GM10266 (cell line): ENCODE results near the gene GNG12.
"Not testable (repeated sequence)": the region's sequence is repeated elsewhere in the genome, so short reads cannot be mapped to it uniquely, and the experiment has no call there.

Experiments
- DNase-seq: peaks from one replicate; pipeline ENCODE4 v3.0.0; 2012; ENCODE audit errors: extremely low spot score
- TF ChIP-seq, protein P1 (sequence below): IDR thresholded peaks from 2 replicates; pipeline ENCODE4 v1.5.1; 2012; ENCODE audit warnings: mild to moderate bottlenecking, low read depth; ENCODE audit not compliant: control insufficient read depth, insufficient read depth; ENCODE audit errors: missing control alignments

GNG12 gene

DNA sequence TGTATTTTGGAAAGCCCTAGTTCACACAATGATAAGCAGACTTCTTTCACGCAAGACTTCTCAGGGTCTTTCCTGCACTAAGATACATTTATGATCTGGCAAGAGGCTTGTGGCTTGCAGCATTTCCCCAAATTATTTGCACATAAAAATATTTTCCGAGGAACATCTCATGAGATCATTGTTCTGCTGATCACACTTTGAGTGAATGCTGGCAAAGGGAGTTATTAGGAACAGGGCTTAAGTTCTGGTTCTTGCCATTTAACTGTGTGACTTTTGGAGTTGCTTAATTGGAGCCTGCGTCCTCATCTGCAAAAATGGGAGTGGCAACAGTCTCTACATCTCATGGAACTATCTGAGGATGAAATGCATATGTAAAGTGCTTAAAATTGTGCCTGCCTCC is 98.1 kb downstream of the GNG12 start:
- no peak for DNase-seq
- TF ChIP-seq, protein P1, sequence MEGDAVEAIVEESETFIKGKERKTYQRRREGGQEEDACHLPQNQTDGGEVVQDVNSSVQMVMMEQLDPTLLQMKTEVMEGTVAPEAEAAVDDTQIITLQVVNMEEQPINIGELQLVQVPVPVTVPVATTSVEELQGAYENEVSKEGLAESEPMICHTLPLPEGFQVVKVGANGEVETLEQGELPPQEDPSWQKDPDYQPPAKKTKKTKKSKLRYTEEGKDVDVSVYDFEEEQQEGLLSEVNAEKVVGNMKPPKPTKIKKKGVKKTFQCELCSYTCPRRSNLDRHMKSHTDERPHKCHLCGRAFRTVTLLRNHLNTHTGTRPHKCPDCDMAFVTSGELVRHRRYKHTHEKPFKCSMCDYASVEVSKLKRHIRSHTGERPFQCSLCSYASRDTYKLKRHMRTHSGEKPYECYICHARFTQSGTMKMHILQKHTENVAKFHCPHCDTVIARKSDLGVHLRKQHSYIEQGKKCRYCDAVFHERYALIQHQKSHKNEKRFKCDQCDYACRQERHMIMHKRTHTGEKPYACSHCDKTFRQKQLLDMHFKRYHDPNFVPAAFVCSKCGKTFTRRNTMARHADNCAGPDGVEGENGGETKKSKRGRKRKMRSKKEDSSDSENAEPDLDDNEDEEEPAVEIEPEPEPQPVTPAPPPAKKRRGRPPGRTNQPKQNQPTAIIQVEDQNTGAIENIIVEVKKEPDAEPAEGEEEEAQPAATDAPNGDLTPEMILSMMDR, result no peak

DNA sequence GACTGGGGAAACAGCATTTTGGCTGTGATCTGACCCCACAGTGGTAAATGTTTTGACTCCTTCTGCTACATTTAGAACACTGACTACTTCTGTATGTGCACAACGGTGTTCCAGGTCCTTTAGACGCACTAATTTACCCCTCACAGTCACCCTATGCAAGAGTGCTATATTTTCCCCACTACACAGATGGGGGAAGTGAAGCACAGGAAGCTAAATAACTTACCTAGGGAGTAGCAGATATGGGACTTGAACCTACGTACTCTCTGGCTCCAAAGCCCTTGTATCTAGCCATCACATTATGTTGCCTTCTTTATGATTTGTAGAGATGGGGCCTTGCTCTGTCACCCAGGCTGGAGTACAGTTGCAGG is 99.0 kb downstream of the GNG12 start:
- no peak for DNase-seq
- TF ChIP-seq, protein P1, result no peak

DNA sequence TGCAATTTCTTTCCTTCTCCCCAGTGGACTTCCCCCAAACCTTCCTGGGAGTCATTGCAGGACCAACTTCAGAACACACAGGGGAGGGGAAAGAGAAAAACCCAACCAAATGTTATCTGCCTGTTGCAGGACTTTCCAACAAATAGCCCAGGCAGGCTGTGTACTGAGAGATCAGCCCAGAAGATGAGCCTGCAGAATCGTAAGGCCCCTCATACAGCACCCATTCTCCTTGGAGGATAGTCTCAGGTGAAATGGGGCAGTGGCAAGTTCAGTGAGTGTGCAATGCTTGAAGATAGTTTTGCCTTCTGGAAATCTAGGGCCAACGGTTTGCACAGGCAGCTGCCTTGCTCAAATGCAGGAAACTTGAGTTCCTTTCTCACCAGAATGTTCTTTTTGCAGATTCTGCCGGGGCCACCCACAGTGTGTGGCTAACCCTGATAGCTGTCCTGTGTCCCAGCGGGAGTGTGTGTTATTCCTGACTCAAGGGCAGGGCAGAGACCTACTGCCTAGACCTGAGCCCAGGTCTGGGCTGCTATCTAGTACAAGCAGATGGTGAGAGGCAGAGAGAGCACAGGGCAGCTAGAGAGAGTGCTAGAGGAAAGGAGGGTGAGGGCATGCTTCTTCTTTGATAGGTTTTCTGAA is 99.5 kb downstream of the GNG12 start:
- TF ChIP-seq, protein P1, result no peak

DNA sequence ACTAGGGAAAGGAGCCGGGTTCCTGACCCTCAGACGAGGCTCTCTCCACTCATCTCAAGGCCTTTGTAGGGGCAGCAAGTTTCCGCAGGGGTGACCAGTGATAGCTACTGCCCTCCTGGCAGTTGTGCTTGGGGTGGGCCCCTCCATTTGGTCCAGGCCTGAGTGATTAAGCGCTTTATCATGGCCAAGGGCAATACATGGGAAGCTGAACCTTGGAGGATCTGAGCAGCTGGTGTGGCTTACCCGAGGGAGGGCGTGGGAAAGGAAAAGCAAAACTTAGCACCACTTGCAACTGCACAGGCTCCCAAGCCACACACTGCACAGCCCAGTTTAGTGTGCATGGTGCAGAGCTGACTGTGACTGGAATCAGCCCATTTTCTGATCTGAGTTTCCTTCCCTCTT is 100.5 kb downstream of the GNG12 start:
- TF ChIP-seq, protein P1, result no peak
- peak; percentile 27 for DNase-seq

More for the DNA sequence above, 99.5 kb downstream of the GNG12 start:
- no peak for DNase-seq

DNA sequence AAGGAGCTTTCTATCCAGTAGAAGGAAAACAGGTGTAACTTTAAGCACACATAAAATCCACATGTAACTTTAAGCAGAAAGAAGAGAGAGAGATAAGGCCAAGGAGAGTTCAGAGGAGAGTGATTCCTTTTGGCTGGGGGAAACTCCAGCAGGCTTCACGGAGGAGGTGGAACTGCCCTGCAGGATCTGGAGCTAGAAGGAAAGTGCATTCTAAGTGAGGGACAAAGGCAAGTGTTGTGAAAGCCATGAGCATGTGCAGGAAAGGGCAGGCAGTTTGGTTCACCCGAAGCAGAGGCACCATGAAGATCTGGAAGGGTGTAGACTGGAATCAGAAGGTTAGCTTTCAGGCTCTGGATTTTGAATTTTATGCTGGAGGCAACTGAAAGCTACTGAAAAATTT is 101.9 kb downstream of the GNG12 start:
- TF ChIP-seq, protein P1, result no peak
- DNase-seq, result no peak

DNA sequence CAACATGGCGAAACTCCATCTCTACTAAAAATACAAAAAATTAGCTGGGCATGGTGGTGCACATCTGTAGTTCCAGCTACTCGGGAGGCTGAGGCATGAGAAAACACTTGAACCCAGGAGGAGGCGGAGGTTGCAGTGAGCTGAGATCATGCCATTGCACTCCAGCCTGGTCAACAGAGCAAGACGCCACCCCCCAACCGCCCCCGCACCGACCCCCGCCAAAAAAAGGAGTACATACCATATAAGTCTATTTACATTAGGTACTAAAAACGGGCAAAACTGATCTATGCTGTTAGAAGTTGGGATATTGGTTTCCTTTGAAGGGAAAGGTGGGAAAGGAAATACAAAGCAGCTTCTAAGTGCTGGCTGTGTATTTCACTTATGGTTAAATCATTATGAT is 103.0 kb downstream of the GNG12 start:
- DNase-seq, result not testable (repeated sequence)

DNA sequence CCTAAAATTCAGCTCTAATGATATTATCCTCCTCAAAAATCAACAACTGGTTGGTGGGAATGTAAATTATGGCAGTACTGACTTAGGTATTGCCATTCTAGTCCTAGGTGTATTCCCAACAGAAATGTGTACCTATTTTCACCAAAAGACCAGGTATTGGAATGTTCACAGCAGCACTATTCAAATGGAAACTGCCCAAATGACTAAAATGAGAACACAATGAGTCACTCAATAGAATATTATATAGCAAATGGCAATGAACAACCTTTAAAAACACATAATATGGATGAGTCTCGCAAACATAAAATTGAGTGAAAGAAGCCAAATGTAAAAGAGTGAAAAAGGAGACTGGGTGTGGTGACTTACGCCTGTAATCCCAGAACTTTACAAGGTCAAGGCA is 103.4 kb downstream of the GNG12 start:
- TF ChIP-seq, protein P1, result no peak
- DNase-seq, result no peak

DNA sequence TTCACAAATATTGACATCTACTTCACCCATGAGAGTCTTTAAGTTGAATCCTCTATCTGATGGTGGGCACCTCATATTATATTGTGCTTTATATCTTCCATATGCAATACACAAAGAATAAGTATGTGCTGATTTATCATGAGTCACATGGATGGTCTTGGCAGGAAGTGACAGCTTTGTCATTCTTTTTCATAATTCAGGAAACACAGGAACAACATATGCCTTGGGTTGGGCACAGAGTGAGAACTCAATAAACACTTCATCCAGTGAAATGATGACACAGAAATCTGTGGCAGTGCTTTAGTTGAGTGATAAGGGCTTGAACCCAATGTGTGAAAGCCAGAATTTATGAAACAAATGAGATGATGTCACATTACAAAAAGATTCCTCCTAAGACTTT is 107.0 kb downstream of the GNG12 start:
- DNase-seq, result no peak

More for the DNA sequence above, 107.0 kb downstream of the GNG12 start:
- TF ChIP-seq, protein P1, result no peak
